ENCODE measurements around the gene IL25.

GRCh38 chr14:23399136-23399535, 26.5 kb downstream of the IL25 start:
- no peak for TF ChIP-seq POLR2A (IDR thresholded peaks at IDR 0.05; ENCODE audit: low read depth)
- no peak for TF ChIP-seq CTCF (IDR thresholded peaks at IDR 0.05)
- no peak for TF ChIP-seq POLR2AphosphoS5 (IDR thresholded peaks at IDR 0.05)
- no peak for TF ChIP-seq EP300 (IDR thresholded peaks at IDR 0.05)

All from esophagus muscularis mucosa (tissue), 4 donors.